GM19372 (cell line): ENCODE measurements around the gene INPPL1.
"Not testable (repeated sequence)": the region's sequence is repeated elsewhere in the genome, so short reads cannot be mapped to it uniquely, and the experiment has no call there.

ENCODE experiments used
- ATAC-seq: cut with Tn5 transposase; IDR thresholded peaks from one replicate; pipeline ENCODE4 v1.9.1; 2021; ENCODE audit warnings: mild to moderate bottlenecking, low read depth, moderate library complexity; ENCODE audit not compliant: unreplicated experiment

Gene INPPL1, protein sequence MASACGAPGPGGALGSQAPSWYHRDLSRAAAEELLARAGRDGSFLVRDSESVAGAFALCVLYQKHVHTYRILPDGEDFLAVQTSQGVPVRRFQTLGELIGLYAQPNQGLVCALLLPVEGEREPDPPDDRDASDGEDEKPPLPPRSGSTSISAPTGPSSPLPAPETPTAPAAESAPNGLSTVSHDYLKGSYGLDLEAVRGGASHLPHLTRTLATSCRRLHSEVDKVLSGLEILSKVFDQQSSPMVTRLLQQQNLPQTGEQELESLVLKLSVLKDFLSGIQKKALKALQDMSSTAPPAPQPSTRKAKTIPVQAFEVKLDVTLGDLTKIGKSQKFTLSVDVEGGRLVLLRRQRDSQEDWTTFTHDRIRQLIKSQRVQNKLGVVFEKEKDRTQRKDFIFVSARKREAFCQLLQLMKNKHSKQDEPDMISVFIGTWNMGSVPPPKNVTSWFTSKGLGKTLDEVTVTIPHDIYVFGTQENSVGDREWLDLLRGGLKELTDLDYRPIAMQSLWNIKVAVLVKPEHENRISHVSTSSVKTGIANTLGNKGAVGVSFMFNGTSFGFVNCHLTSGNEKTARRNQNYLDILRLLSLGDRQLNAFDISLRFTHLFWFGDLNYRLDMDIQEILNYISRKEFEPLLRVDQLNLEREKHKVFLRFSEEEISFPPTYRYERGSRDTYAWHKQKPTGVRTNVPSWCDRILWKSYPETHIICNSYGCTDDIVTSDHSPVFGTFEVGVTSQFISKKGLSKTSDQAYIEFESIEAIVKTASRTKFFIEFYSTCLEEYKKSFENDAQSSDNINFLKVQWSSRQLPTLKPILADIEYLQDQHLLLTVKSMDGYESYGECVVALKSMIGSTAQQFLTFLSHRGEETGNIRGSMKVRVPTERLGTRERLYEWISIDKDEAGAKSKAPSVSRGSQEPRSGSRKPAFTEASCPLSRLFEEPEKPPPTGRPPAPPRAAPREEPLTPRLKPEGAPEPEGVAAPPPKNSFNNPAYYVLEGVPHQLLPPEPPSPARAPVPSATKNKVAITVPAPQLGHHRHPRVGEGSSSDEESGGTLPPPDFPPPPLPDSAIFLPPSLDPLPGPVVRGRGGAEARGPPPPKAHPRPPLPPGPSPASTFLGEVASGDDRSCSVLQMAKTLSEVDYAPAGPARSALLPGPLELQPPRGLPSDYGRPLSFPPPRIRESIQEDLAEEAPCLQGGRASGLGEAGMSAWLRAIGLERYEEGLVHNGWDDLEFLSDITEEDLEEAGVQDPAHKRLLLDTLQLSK

DNA sequence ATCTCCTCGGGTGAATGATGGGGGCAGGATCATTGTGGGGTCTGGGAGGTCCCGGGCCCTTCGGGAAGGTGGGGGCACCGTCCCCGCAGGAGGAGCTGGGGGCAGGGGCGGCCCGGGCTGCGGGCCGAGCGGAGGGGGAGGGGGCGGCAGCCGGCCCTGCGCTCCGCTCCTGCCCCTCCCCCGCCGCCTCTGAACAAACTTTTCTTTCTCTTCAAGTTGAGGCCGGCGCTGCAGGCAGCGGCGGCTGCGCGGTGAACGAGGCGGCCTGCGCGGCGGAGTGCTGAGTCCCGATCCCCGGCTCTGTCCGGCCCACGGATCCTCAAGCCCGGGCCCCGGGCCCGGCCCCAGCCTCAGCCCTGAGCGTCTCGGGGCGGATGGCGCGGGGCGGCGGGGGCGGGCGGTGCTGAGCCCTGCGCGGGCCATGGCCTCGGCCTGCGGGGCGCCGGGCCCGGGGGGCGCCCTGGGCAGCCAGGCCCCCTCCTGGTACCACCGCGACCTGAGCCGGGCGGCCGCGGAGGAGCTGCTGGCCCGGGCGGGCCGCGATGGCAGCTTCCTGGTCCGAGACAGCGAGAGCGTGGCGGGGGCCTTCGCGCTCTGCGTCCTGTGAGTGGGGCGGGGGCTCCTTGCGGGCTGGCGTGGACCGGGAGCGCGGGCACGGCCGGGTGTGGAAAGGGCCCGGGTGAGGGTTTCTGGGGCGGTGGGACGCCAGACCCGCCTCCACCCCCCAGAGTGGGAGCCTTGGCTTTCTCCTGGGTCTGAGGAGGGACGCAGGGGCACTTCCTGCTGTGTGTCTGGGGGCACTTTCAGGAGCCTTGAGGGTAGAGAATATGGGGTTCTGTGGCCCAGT lies at the start of gene INPPL1:
INPPL1 (plus strand) TSS at position 204 of the 847 bp plus-strand sequence; CDS start at position 422, 218 bp downstream.
- no peak for ATAC-seq

DNA sequence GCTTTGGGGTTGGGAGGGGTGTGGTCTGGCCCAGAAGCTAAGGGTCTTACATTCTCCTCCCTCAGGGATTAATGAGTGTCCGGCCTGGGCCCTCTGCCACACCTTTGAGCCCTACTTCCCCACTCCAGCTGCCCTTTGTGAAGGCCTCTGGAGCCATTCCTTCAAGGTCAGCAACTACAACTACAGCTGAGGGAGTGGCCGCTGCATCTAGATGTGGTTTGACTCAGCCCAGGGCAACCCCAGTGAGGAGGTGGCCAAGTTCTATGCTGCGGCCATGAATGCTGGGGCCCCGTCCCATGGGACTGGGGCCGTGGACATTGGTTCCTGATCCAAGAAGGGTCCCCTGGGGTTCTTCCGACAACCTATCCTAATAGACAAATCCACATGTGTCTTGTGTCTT lies 46.9 kb upstream of the INPPL1 start:
- no peak for ATAC-seq

DNA sequence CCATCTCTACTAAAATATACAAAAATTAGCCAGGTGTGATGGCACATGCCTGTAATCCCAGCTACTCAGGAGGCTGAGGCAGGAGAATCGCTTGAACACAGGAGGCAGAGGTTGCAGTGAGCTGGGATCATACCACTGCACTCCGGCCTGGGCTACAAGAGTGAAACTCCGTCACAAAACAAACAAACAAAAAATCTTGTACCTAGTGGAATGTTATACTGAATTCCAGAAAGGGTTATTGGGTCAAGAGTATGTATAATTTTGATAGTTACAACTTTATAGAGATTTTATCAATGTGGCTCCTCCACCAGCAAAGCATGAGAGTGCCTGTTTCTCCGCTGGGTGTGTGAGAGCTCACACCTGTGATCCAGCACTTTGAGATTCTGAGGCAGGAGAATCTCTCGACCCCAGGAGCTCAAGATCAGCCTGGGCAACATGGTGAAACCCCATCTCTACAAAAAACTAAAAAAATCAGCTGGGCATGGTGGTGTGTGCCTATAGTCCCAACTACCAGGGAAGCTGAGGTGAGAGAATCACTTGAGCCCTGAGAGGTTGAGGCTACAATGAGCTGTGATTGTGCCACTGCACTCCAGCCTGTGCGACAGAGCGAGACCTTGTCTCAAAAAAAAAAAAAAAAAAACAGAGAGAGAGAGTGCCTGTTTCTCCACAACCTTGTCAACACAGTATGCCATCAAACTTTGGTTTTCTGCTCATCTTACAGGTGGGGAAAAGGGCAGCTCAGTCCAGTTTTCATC lies 45.3 kb upstream of the INPPL1 start:
- no peak for ATAC-seq

DNA sequence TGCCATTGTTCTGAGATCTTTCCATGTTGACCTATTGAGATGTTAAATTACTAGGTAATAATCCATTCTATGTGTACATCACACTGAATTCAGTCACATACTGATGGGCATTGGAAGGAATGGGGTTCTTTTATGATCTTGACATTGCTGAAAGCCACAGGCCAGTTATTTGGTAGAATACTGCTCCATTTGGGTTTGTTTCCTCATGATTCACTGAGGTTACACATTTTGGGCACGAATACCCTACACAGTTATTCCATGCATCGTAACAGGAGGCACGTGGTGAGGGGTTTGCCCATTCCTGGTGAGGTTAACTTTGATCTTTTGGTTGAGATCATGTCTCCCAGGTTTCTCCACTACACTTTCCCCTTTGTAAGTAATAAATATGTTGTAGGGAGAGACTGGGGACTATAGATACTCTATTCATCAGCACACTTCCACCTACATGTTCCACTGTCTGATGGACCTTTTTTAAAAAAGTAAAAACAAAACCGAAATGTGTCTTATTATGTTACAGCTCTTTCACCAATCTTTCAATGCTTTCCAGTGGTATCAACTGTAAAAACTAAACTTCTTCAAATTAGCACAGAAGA lies 44.7 kb upstream of the INPPL1 start:
- no peak for ATAC-seq

DNA sequence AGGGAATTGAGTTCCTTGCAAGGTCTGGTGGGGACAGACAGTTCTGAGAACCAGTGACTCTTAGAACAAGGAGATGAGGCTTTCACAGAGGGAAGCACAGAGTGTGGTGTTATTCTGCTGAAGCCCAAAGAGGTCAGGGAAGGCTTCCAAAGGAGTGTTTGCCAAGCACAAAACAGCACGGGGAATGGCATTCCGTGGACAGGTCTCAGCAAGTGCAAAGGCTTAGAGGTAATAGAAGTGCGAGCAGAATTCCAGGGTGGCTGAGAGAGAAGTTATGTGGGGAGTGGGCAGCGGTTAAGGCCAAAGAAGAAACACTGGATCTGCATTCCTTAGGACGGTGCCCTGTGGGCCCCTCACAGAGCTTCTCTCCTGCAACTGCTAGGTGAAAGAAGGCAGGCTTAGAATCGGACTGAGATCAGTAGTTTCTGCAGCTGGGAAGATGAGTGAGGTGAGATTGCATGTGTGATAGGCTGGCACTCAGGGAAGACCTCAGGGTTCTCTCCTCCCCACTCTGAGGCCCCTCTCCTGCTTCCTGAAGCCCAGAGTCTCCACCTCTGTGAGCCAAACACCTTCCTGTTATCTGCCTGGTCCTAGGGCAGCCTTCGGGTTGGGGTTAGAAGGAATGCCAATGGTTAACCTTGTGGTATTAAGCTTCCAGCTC lies 43.5 kb upstream of the INPPL1 start:
- not testable (repeated sequence) for ATAC-seq

DNA sequence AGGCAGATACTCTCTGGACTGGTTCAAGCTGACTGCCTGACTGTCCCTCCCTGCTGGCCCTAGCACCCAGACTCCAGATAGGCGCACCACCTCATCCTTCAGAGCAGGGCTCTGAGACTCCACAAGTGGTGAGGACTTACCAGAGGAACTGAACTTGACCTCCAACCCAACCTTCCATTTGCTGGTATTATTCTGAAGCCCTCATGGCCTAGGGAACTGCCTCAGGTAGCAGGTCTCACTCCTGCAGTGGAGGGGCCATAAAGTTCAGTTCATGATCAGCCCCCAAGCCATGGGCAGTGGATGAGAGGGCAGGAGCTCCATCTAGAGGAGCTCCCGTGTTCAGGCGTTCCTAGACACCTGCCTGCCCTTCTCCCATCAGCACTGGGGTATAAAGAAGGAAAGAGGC lies 43.0 kb upstream of the INPPL1 start:
- not testable (repeated sequence) for ATAC-seq

DNA sequence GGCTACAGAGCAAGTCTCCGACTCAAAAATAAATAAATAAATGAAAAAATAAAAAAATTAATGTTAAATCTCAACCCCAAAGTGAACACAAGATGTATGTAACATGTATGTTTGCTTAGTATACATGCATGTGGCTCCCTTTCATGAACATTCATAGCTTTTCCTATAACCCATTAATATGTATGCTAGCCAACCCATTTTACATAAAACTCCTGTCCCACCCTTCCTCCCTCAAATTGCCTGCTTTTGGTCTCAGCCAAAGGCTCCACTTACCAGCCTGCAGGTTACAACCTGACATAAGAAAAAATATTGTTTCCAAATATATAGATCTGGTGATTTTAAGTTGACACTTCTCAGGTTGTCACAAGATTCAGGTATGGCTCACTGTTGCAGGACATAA lies 36.3 kb upstream of the INPPL1 start:
- ATAC-seq = no peak

DNA sequence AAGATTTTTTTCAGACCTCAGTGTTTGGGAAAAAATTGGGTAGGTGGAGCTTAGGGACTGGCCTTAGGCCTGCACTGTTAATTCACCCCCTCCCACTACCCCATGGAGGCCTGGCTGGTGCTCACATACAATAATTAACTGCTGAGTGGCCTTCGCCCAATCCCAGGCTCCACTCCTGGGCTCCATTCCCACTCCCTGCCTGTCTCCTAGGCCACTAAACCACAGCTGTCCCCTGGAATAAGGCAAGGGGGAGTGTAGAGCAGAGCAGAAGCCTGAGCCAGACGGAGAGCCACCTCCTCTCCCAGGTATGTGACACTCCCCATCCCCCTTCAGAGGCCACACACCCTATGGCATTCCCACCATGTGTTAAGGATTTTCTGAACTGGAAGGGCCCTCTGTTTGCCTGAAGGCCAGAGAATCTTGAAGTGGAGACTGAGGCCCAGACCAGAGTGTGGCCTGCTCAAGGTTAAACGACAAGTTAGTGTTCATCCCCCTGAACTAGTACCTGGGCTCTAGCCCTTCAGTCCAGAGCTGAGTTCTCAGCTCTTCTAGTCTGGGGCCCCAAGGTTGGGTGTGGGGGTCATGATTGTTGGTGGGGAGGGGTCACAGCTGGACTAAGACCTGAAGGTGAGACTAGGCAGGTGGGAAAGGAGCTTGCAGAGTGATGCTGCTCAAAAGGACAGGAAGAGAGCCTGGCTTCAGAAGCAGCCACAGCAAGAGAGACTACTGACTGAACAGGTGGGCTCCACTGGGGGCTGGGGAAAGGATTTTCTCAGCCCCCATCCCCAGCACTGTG lies 34.9 kb upstream of the INPPL1 start:
- no peak for ATAC-seq

DNA sequence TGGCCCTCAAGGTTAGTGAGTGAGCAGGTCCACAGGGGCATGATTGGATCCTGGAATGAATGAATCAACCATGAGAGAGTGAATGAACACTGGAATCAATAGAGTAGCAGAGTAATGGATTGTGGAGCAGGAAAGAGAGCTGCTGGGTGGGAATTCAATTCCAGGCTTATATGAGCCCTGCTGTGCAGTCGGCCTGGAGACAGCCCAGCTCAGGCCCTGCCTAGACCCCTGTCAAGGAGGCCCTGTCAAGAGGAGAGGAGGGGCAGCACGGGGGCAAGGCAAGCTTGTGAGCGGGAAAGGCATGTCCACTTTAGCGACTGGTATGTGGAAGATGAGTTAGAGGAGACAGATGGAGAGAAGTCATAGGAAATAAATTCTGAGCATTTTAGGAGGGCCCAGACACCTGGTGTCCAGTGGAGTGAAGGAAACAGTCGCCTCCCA lies 33.9 kb upstream of the INPPL1 start:
- no peak for ATAC-seq

DNA sequence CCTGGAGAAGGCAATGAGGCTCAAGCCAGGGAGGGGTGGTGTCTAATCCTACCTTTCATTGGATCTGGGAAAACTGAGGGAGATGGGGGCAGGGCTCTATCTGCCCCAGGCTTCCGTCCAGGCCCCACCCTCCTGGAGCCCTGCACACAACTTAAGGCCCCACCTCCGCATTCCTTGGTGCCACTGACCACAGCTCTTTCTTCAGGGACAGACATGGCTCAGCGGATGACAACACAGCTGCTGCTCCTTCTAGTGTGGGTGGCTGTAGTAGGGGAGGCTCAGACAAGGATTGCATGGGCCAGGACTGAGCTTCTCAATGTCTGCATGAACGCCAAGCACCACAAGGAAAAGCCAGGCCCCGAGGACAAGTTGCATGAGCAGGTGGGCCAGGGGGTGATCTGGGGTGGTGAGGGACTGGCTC lies 32.6 kb upstream of the INPPL1 start, which contains the start of gene FOLR1:
FOLR1 (plus strand) TSS at position 180 of the 421 bp plus-strand sequence; CDS start at position 214, 34 bp downstream.
- ATAC-seq = no peak

DNA sequence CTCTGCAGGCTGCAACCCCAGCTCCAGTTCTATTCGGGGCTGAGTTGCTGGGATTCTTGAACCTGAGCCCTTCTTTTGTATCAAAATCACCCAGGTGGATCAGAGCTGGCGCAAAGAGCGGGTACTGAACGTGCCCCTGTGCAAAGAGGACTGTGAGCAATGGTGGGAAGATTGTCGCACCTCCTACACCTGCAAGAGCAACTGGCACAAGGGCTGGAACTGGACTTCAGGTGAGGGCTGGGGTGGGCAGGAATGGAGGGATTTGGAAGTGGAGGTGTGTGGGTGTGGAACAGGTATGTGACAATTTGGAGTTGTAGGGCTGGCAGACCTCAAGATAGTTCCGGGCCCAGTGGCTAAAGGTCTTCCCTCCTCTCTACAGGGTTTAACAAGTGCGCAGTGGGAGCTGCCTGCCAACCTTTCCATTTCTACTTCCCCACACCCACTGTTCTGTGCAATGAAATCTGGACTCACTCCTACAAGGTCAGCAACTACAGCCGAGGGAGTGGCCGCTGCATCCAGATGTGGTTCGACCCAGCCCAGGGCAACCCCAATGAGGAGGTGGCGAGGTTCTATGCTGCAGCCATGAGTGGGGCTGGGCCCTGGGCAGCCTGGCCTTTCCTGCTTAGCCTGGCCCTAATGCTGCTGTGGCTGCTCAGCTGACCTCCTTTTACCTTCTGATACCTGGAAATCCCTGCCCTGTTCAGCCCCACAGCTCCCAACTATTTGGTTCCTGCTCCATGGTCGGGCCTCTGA lies 28.9 kb upstream of the INPPL1 start:
- ATAC-seq = no peak

DNA sequence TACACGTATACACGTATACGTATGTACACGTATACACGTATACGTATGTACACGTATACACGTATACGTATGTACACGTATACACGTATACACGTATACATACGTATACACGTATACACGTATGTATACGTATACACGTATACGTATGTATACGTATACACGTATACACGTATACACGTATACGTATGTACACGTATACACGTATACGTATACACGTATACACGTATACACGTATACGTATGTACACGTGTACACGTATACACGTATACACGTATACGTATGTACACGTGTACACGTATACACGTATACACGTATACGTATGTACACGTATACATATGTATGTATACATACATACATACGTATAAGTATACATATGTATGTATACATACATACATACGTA lies 23.1 kb upstream of the INPPL1 start:
- ATAC-seq = not testable (repeated sequence)

DNA sequence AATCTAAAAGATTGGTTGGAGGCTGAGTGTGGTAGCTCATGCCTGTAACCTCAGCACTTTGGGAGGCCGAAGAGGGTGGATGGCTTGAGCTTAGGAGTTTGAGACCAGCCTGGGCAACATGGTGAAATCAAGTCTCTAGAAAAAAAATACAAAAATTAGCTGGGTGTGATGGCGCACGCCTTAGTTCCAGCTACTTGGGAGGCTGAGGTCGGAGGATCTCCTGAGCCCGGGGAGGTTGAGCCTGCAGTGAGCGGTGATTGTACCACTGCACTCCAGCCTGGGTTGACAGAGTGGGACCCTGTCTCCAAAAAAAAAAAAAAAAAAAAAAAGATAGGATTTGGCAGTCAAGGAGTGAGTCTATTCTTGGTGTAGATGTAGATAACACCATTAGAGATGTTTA lies 22.0 kb upstream of the INPPL1 start:
- ATAC-seq = no peak

DNA sequence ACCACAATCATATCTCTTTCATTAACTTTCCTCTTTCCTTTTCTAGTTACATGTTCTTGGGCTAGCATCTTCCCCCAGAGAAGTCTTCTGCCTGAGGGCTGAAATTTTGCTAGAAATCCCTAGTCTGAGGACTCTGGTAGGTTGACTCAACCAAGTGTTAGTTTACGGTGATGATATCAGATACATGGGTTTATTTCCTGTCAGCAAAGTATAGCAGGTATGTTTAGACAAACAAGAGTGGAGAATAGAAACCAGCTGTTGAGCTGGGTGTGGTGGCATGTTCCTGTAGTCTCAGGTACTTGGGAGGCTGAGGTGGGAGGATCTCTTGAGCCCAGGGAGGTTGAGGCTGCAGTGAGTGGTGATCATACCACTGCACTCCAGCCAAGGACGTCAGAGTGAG lies 21.4 kb upstream of the INPPL1 start:
- ATAC-seq = no peak

DNA sequence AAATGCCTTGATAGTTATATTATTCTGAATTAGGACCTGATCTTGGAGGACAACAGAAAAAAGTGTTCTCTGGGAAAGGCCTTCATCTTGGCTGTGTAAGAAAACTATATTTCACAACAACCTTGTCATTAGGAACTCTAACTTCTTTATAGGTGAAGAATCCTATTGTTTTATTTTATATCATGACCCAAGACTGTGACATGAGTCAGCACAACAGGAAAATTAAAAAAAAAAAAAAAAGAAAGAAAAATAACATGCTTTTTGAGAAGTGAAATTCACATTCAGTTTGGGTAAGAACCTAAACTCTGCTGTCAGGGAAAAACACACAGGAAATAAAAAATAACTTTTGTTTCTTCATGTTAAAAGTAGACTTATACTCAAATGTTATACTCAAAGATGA lies 19.7 kb upstream of the INPPL1 start:
- no peak for ATAC-seq

DNA sequence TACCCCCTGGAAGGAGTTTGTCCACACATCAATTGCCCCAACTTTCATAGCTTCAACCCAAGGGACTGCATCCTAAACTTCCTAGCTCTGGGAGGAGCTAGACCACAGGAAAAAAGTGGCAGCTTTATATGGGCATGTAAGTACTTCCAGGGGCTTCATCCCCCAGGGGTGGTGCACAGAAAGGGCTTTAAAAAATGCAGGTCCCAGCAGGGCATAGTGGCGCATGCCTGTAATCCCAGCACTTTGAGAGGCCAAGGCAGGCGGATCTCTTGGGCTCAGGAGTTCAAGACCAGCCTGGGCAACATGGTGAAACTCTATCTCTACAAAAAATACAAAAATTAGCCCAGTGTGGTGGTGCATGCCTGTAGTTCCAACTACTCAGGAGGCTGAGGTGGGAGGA lies 17.8 kb upstream of the INPPL1 start:
- not testable (repeated sequence) for ATAC-seq

DNA sequence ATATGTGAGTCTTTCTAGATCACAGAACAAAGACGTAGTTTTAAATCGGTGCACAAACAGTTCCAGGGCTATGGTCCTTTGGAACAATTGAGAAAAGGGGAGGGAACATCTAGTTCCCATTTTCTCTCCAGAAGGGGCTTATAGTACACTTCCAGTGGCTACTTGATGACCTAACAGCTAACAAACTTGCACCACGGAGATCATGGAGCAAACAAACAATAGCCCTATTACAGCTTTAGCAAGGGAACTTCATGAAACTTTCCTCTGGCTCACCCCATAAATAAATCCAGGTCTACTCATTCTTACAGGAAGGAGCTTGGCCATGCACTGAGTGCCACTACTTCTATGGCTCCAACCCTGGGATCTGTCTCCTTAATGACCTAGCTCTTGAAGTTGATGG lies 16.3 kb upstream of the INPPL1 start:
- no peak for ATAC-seq
